ENCODE measurements around the gene CDC42BPA.

Gene CDC42BPA

GRCh38 chr1:227305894-227306626 lies 12.2 kb downstream of the CDC42BPA start:
- H3K4me3 ChIP-seq (ENCODE audit: low read depth, low read length): no peak overlapping the region
- no peak for TF ChIP-seq CTCF (IDR thresholded peaks at IDR 0.05; ENCODE audit: borderline replicate concordance, insufficient read depth, low read depth, low read length)

GRCh38 chr1:227304665-227305064 lies 13.6 kb downstream of the CDC42BPA start:
- no peak for TF ChIP-seq CTCF (IDR thresholded peaks at IDR 0.05; ENCODE audit: borderline replicate concordance, insufficient read depth, low read depth, low read length)
- H3K4me3 ChIP-seq (ENCODE audit: low read depth, low read length): no peak overlapping the region

GRCh38 chr1:227303662-227304061 lies 14.6 kb downstream of the CDC42BPA start:
- no peak for TF ChIP-seq CTCF (IDR thresholded peaks at IDR 0.05; ENCODE audit: borderline replicate concordance, insufficient read depth, low read depth, low read length)
- no peak overlapping the region for H3K4me3 ChIP-seq (ENCODE audit: low read depth, low read length)

- TF ChIP-seq CTCF (IDR thresholded peaks at IDR 0.05; ENCODE audit: borderline replicate concordance, insufficient read depth, low read depth, low read length): no peak
- H3K4me3 ChIP-seq (ENCODE audit: low read depth, low read length): no peak overlapping the region
These were observed 17.6 kb downstream of the CDC42BPA start for GRCh38 chr1:227300682-227301081.

GRCh38 chr1:227299688-227300087 lies 18.6 kb downstream of the CDC42BPA start:
- TF ChIP-seq CTCF (IDR thresholded peaks at IDR 0.05; ENCODE audit: borderline replicate concordance, insufficient read depth, low read depth, low read length): no peak
- H3K4me3 ChIP-seq (ENCODE audit: low read depth, low read length): no peak overlapping the region

GRCh38 chr1:227299241-227299627 lies 19.1 kb downstream of the CDC42BPA start:
- no peak for TF ChIP-seq CTCF (IDR thresholded peaks at IDR 0.05; ENCODE audit: borderline replicate concordance, insufficient read depth, low read depth, low read length)
- no peak overlapping the region for H3K4me3 ChIP-seq (ENCODE audit: low read depth, low read length)

GRCh38 chr1:227298512-227299240 lies 19.6 kb downstream of the CDC42BPA start:
- H3K4me3 ChIP-seq (ENCODE audit: low read depth, low read length): no peak overlapping the region
- TF ChIP-seq CTCF (IDR thresholded peaks at IDR 0.05; ENCODE audit: borderline replicate concordance, insufficient read depth, low read depth, low read length): no peak

All from GM12875 (cell line).